Kidney (tissue), 14 donors: Measurements from ENCODE around the gene IL25. TPM values are rescaled to one million over a fixed set of nuclear protein-coding genes. Genes with fewer than 3 reads are reported as not detected.

Experiments used
- DNase-seq, 5 donors: peaks; one replicate each; pipeline ENCODE4 v3.0.0-alpha.2; 2013 to 2020
- FAIRE-seq: peaks from 2 replicates; lab custom pipeline; 2012; peaks lifted over from hg19 to GRCh38; lab: Jason Lieb, UNC
- H3K27ac ChIP-seq, 2 donors: one replicate each; pipeline ENCODE4 v1.7.0; 2013; ENCODE audit warnings: low read depth in 2 of 2, low read length in 2 of 2, inconsistent platforms in 1 of 2
- H3K27me3 ChIP-seq: one replicate; pipeline ENCODE4 v1.7.1; 2013; ENCODE audit warnings: low read length, inconsistent platforms; ENCODE audit not compliant: control insufficient read depth, insufficient read depth
- H3K36me3 ChIP-seq, 3 donors: one replicate each; pipeline versions ENCODE4 v1.7.0 to v1.7.1; 2013; ENCODE audit warnings: low read length in 3 of 3, control low read depth in 1 of 3, inconsistent platforms in 1 of 3; ENCODE audit not compliant: insufficient read depth in 3 of 3, control insufficient read depth in 2 of 3
- H3K4me1 ChIP-seq, 3 donors: one replicate each; pipeline versions ENCODE4 v1.7.0 to v1.7.1; 2013; ENCODE audit warnings: low read length in 3 of 3, inconsistent platforms in 1 of 3, low read depth in 1 of 3; ENCODE audit not compliant: control insufficient read depth in 2 of 3, insufficient read depth in 2 of 3
- H3K4me3 ChIP-seq, 3 donors: one replicate each; pipeline versions ENCODE4 v1.7.0 to v1.8.1; 2013; ENCODE audit warnings: low read length in 3 of 3, control low read depth in 1 of 3, inconsistent platforms in 1 of 3
- H3K9ac ChIP-seq, 3 donors: one replicate each; pipeline versions ENCODE4 v1.7.0 to v1.7.1; 2013; ENCODE audit warnings: low read length in 3 of 3, control low read depth in 1 of 3, inconsistent platforms in 1 of 3
- H3K9me3 ChIP-seq, 3 donors: one replicate each; pipeline versions ENCODE4 v1.7.0 to v1.7.1; 2013; ENCODE audit warnings: low read length in 3 of 3, control low read depth in 1 of 3, inconsistent platforms in 1 of 3; ENCODE audit not compliant: control insufficient read depth in 2 of 3, insufficient read depth in 1 of 3
- CTCF ChIP-seq: IDR thresholded peaks from 3 replicates; pipeline ENCODE4 v1.5.1; 2012; ENCODE audit warnings: mild to moderate bottlenecking, moderate library complexity, borderline replicate concordance; ENCODE audit not compliant: insufficient read depth; ENCODE audit errors: extremely low read depth
- intact Hi-C: fragments of 100-400 bp; cut with DNase I; formaldehyde crosslinking; loops from one replicate; pipeline ENCODE4 v1.11.1; 2022
- polyA plus RNA-seq: library from polyadenylated mRNA; stranded (reverse); fragments of 350-450 nt; fragmentation: Illumina TruSeq; extraction: RNeasy Lipid Tissue Mini Kit (QIAGEN cat#74804); gene quantifications from one replicate; pipeline ENCODE4 v1.2.3, GENCODE V29; 2014; ENCODE audit warnings: low read depth, low replicate concordance; ENCODE audit not compliant: insufficient read depth
- total RNA-seq: library from RNA; stranded (reverse); fragmentation: NEBNext Ultra II Directional; extraction: Animal tissue kit (Norgen Biotek cat#: 25700); gene quantifications from one replicate; pipeline ENCODE4 v1.2.1, GENCODE V29; 2021
- donor health status: control.
- donor health status: control.
- donor health status: control.
- donor health status: control.
- donor health status: control.
- donor health status: DM: yes; HTN: yes; CAD: no.
- donor health status: Normal renal cell carcinoma (clear cell type).

IL25 gene
- total and polyA plus RNA-seq, 2 donors from 2014 or later, result not detected

GRCh38 chr14:23406725-23407355 is 34.2 kb downstream of the IL25 start:
- FAIRE-seq (no peak), DNase-seq (peak in 1 of 5 donors; percentile 39)
- H3K4me1 ChIP-seq, result no peaks in the 10 kb centered on the region
- no peak for TF ChIP-seq CTCF
- H3K36me3 ChIP-seq, result no peaks in the 10 kb centered on the region
- H3K27me3 ChIP-seq, result no peaks in the 10 kb centered on the region
- H3K4me3 ChIP-seq, result no peak overlapping the region
- no peaks in the 10 kb centered on the region for H3K9me3 ChIP-seq
- intact Hi-C loops, result no loop called here
- H3K27ac ChIP-seq, result no peak overlapping the region
- H3K9ac ChIP-seq, result no peak overlapping the region

- no peaks in the 10 kb centered on the region for H3K27me3 ChIP-seq
- no peak within 1 kb of the TSS for H3K27ac ChIP-seq
- intact Hi-C loops, result no loop called here
- DNase-seq (peak in 1 of 5 donors; percentile 29), FAIRE-seq (no peak)
- no peak for TF ChIP-seq CTCF
- H3K9me3 ChIP-seq, result no peaks in the 10 kb centered on the region
- no peaks in the 10 kb centered on the region for H3K4me1 ChIP-seq
- no peaks in the 10 kb centered on the region for H3K36me3 ChIP-seq
- no peak within 1 kb of the TSS for H3K9ac ChIP-seq
- H3K4me3 ChIP-seq, result no peak within 1 kb of the TSS
Observed at GRCh38 chr14:23407516-23408306, 35.1 kb downstream of the IL25 start, which contains the start of gene MYH6. MYH6 (minus strand) TSS chr14:23408273; CDS start chr14:23407223, 1,050 bp downstream.

- Histone ChIP-seq H3K4me1 (no peaks in the 10 kb centered on the region), H3K4me3 (no peak overlapping the region), H3K27ac (no peak overlapping the region), H3K36me3 (no peaks in the 10 kb centered on the region), H3K9ac (no peak overlapping the region), H3K9me3 (no peaks in the 10 kb centered on the region), H3K27me3 (no peaks in the 10 kb centered on the region)
- intact Hi-C loops, result no loop called here
- FAIRE-seq (no peak), DNase-seq (no peak)
- TF ChIP-seq CTCF, result no peak
Observed at GRCh38 chr14:23408307-23408630, 35.7 kb downstream of the IL25 start.
